Measurements from ENCODE around the gene SLC22A23. TPM values are rescaled to one million over a fixed set of nuclear protein-coding genes. Genes with fewer than 3 reads are reported as not detected.

Gene SLC22A23
- total RNA-seq, 4 donors from 2014 or later: 6.6 to 25.0 (median 14.6) TPM

DNA sequence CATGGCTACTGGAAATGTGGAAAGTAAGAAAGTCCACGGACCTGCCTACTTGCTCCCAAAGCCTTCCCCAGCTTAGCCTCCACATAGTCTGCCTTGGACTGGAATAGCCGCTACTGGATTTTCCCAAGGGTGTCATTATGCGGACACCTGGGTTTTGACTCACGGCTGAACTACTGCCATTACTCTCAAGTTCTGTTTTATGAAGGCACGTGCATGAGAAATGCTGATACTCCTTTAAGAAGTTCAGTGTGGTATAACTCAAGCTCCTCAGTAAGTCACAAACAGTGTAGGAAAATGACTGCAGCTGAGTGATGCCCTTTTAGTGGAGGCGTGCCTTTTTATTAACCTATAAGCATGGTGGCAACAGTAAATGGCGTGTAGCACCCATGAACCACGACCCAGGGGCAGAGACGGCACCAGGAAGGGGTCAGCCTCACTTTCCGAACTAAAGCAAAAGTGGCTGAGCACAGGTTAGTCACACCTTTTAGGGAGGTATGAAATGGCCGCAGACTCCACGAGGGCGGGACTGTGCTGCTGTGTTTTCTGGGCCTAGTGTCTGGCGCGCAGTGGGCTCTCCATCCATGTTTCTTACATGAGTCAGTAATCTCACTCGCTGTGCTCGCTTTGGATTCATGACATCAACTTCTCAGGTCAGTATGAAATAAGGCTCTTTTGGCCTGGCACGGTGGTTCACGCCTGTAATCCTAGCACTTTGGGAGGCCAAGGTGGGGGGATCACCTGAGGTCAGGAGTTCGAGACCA lies 174.2 kb downstream of the SLC22A23 start:
- TF ChIP-seq POLR2A (IDR thresholded peaks at IDR 0.05): no peak
- TF ChIP-seq, protein P1, sequence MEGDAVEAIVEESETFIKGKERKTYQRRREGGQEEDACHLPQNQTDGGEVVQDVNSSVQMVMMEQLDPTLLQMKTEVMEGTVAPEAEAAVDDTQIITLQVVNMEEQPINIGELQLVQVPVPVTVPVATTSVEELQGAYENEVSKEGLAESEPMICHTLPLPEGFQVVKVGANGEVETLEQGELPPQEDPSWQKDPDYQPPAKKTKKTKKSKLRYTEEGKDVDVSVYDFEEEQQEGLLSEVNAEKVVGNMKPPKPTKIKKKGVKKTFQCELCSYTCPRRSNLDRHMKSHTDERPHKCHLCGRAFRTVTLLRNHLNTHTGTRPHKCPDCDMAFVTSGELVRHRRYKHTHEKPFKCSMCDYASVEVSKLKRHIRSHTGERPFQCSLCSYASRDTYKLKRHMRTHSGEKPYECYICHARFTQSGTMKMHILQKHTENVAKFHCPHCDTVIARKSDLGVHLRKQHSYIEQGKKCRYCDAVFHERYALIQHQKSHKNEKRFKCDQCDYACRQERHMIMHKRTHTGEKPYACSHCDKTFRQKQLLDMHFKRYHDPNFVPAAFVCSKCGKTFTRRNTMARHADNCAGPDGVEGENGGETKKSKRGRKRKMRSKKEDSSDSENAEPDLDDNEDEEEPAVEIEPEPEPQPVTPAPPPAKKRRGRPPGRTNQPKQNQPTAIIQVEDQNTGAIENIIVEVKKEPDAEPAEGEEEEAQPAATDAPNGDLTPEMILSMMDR (IDR thresholded peaks at IDR 0.05 in 4 of 5, conservative IDR thresholded peaks at IDR 0.05 in 1 of 5): no peak
- in situ Hi-C loops (cut with MboI; ENCODE audit: low sequenced_read_pairs in 4 of 4) (loop anchor here (10.0 to 25.0 kb wide), 3 partner anchors 180 to 730 kb away; partner anchors contain the start of gene SLC22A23 (in 4 of the 4)), intact Hi-C loops (cut with DNase I; ENCODE audit: low total_unique reads) (no loop called here)
- Histone ChIP-seq H3K27me3 (no peaks in the 10 kb centered on the region), H3K4me3 (no peak overlapping the region), H3K36me3 (no peaks in the 10 kb centered on the region), H3K4me1 (peaks cover 20 to 28% of the 10 kb centered on the region in 2 donors), H3K9me3 (no peaks in the 10 kb centered on the region), H3K27ac (peak overlapping the region; percentile 28 to 75 (median 67))
- DNase-seq: peak; percentile 10 to 34
- peak; percentile 45 to 76 for ATAC-seq

DNA sequence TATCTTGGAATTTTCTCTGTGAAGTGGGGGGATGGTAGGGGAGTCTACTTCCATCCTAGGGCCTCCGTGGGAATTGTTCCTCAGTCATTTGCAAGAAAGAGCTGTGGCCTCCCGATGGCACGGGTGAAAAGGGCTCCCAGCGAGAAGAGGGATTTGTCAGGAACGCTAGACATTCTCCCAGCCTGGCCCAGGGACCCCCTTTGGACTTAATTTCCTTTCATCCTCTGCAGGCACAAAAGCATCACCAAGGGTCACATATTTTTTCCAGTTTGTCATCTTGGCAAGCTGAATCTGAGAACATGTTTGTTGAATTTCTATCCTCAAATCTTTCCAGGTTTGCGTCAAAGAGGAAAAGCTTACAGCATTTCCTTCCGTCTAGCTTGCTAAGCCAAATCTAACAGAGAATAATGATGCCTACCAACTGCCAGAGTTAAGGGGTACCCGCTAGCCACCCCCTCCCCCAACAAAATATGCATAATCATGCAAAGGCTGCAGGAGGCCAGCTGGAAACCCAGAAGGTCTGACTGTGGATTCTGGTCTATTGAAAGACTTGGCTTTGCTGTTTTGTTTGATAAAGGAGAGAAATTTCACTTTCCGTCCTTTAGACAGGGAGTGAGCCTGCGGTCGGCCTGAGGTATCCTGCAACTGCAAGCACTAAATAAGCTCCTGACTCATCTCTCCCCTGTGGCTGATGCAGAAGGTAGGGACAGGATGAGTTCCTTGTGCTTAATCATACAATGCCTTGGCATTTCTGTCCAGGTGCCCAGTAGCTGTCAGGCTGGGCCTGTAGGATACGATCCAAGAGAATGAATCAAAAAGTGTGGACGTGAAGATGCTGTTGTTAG lies 175.0 kb downstream of the SLC22A23 start:
- Histone ChIP-seq H3K9me3 (no peaks in the 10 kb centered on the region), H3K27ac (peak overlapping the region; percentile 28 to 75 (median 67)), H3K27me3 (no peaks in the 10 kb centered on the region), H3K4me1 (peaks cover 20 to 28% of the 10 kb centered on the region in 2 donors), H3K4me3 (no peak overlapping the region), H3K36me3 (no peaks in the 10 kb centered on the region)
- TF ChIP-seq, protein P1 (IDR thresholded peaks at IDR 0.05 in 4 of 5, conservative IDR thresholded peaks at IDR 0.05 in 1 of 5): no peak
- no peak for TF ChIP-seq POLR2A (IDR thresholded peaks at IDR 0.05)
- intact Hi-C loops (cut with DNase I; ENCODE audit: low total_unique reads) (no loop called here), in situ Hi-C loops (cut with MboI; ENCODE audit: low sequenced_read_pairs in 4 of 4) (loop anchor here (10.0 to 25.0 kb wide), 3 partner anchors 180 to 730 kb away; partner anchors contain the start of gene SLC22A23 (in 4 of the 4))
- ATAC-seq: peak; percentile 86 to 87
- DNase-seq: peak; percentile 56 to 78

DNA sequence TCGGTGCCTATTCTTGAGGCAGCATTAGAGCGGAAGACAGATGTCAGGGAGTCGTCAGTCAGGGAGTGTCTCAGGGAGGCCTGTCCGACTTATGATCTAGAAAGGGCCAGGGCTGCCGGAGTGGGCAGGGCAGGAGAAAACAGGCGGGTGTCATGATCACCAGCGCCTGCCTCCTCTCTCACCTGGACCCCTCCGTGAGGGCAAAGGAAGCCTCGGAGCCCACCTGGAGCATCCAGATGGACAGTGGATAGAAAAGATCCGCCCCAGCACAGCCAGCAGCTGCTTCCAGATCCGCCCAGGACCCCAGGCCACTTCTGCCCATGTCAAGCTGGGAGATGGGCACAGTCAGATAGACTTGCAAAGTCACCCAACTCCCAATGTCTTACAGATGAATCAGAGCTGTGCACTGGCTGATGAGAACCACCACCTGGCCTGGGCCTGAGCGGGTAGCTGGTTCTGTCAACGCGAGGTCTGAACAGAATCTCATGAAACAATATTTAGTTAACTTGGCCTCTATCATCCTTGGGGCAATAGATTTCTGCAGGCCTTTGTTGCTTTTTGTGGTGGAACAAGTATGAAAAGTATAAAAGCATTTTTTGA lies 175.9 kb downstream of the SLC22A23 start:
- H3K9me3 ChIP-seq: no peaks in the 10 kb centered on the region
- in situ Hi-C loops (cut with MboI; ENCODE audit: low sequenced_read_pairs in 4 of 4) (loop anchor here (10.0 to 25.0 kb wide), 3 partner anchors 181 to 731 kb away; partner anchors contain the start of gene SLC22A23 (in 4 of the 4)), intact Hi-C loops (cut with DNase I; ENCODE audit: low total_unique reads) (no loop called here)
- peak overlapping the region in 2 of 4 donors; percentile 60 to 75 for H3K27ac ChIP-seq
- no peak for ATAC-seq
- TF ChIP-seq, protein P1 (IDR thresholded peaks at IDR 0.05 in 4 of 5, conservative IDR thresholded peaks at IDR 0.05 in 1 of 5): no peak
- no peak for TF ChIP-seq POLR2A (IDR thresholded peaks at IDR 0.05)
- H3K27me3 ChIP-seq: no peaks in the 10 kb centered on the region
- DNase-seq: peak in 1 of 2 donors; percentile 11
- no peak overlapping the region for H3K4me3 ChIP-seq
- H3K36me3 ChIP-seq: no peaks in the 10 kb centered on the region
- peaks cover 20 to 28% of the 10 kb centered on the region in 2 donors for H3K4me1 ChIP-seq

DNA sequence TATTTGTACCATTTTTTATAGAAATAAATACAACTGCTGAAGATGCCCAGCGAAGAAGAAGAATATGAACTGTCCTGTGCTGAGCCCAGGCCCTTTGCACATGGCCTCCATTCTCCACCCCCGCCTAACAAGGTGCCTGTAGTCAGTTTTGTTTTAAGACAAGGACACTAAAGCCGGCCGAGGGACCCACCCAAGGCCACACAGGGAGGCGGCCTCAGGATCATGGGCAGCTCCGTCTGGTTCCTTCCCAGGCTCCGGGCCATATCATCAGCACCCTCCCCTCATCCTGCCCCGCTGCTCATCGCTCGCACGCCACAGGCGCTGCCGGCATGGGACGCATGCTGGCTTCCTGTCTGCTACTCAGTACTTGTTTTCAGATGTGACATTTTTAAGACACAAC lies 176.8 kb downstream of the SLC22A23 start:
- no peak for ATAC-seq
- H3K9me3 ChIP-seq: no peaks in the 10 kb centered on the region
- H3K27ac ChIP-seq: no peak overlapping the region
- in situ Hi-C loops (cut with MboI; ENCODE audit: low sequenced_read_pairs in 4 of 4): loop anchor here (10.0 to 25.0 kb wide), 3 partner anchors 182 to 732 kb away; partner anchors contain the start of gene SLC22A23 (in 4 of the 4)
- peaks cover 20 to 28% of the 10 kb centered on the region in 2 donors for H3K4me1 ChIP-seq
- H3K36me3 ChIP-seq: no peaks in the 10 kb centered on the region
- intact Hi-C loops (cut with DNase I; ENCODE audit: low total_unique reads): no loop called here
- TF ChIP-seq, protein P1 (IDR thresholded peaks at IDR 0.05 in 4 of 5, conservative IDR thresholded peaks at IDR 0.05 in 1 of 5): no peak
- TF ChIP-seq POLR2A (IDR thresholded peaks at IDR 0.05): no peak
- H3K27me3 ChIP-seq: no peaks in the 10 kb centered on the region
- no peak overlapping the region for H3K4me3 ChIP-seq
- DNase-seq: peak in 1 of 2 donors; percentile 10

All from gastrocnemius medialis (tissue), 4 donors.